Hematopoietic multipotent progenitor cell treated with erythropoietin and hydrocortisone succinate and interleukin-3 and kit ligand, for 4 days (in vitro differentiated cells): ENCODE data around the gene TMEM39B.
"Not testable (repeated sequence)": the region's sequence is repeated elsewhere in the genome, so short reads cannot be mapped to it uniquely, and the experiment has no call there.

ENCODE experiments used
- DNase-seq: peaks from one replicate; pipeline ENCODE4 v3.0.0-alpha.2; 2015

Gene TMEM39B

GRCh38 chr1:32113436-32113835 is 40.7 kb downstream of the TMEM39B start:
- not testable (repeated sequence) for DNase-seq

GRCh38 chr1:32114420-32114819 is 41.7 kb downstream of the TMEM39B start:
- DNase-seq: no peak

DNA sequence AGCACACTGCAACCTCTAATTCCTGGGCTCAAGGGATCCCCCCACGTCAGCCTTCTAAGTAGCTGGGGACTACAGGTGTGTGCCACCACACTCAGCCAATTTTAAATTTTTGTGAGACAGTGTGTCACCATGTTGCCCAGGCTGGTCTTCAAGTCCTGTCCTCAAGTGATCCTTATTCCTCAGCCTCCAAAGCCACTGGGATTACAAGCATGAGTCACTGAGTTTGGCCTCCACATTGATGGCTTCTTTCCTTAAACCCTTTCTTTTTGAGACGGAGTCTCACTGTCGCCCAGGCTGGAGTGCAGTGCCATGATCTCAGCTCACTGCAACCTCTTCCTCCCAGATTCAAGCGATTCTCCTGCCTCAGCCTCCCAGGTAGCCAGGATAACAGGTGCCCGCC is 42.8 kb downstream of the TMEM39B start:
- no peak for DNase-seq

- no peak for DNase-seq
These were observed 43.8 kb downstream of the TMEM39B start for GRCh38 chr1:32116531-32116930.

DNA sequence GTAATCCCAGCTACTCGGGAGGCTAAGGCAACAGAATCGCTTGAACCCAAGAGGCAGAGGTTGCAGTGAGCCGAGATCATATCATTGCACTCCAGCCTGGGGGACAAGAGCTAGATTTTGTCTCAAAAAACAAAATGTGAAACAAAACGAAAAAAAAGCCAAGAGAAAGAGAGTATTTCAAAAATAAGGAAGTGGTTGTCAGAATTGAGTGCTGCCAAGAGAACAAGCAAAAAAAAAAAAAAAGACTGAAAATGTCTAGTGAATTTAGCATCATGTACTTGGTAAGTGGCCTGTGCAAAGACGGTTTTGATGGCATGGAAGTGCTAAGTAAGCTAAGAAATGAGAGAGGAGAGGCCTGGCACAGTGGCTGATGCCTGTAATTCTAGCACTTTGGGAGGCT is 49.4 kb downstream of the TMEM39B start:
- DNase-seq: peak; percentile 76

- DNase-seq: peak; percentile 51
These were observed 50.6 kb downstream of the TMEM39B start for GRCh38 chr1:32123361-32123760.

GRCh38 chr1:32125313-32125712 is 52.6 kb downstream of the TMEM39B start:
- no peak for DNase-seq

DNA sequence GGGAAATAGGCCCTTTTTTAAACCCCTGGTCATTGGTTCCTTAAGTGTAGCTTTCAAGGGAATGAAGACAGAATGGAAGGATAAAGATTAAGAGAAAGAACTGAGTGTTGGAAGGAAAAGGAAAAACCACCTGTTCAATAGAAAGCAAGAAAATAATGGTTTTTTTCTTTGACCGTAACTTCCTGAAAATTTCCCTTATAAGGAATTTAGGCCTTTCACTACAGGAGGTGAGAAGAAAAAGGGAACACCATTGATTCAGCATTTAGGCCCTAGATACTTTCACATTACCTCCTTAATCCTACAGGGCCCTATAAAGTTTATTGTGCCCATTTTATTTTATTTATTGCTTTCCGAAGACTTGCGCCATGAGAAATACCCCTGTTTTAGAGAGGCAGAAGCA is 54.0 kb downstream of the TMEM39B start:
- DNase-seq: no peak

GRCh38 chr1:32127409-32128198 is 54.9 kb downstream of the TMEM39B start:
- peak; percentile 73 for DNase-seq

DNA sequence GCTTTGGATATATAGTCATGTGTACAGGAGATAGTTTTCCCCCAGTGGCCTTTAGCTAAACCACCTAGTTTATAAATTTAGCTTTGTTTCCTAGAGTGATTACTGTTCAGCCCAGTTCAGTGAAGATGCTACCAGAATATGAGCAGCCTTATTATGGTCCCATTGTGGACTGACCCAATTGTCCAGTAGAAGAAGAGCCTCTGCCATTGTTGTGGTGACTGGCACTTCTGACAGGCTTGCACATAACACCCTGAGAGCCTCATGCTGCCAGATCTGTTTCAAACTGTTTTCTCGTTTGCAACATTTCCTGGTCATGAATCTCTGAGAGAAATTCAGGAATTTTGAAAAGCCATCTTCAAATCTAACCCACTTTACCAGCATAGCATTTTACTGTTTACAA is 55.7 kb downstream of the TMEM39B start:
- DNase-seq: no peak

- peak; percentile 58 for DNase-seq
These were observed 56.2 kb downstream of the TMEM39B start for GRCh38 chr1:32128964-32129363.

GRCh38 chr1:32133950-32134280 is 61.2 kb downstream of the TMEM39B start:
- not testable (repeated sequence) for DNase-seq

GRCh38 chr1:32137111-32137510 is 64.4 kb downstream of the TMEM39B start:
- DNase-seq: no peak

DNA sequence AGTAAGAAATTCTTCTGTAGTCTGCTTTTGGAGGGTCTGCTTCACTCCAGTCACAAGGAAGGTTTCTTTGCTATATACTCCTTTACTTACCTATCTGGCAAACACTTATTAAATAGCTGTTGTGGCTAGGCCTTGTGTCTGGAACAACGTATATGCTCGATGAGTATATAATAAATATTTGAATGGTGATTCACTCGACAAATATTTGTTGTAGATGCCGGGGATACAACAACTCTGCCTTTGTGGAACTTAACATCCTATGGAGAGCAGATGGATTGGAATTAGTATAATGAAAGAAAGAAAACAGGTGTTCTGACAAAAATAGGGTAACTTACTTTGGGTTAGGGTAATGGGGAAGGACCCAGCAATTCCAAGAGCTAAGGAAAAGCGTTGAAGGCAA is 66.2 kb downstream of the TMEM39B start:
- DNase-seq: no peak

GRCh38 chr1:32142446-32143301 is 69.9 kb downstream of the TMEM39B start:
- DNase-seq: peak; percentile 22

DNA sequence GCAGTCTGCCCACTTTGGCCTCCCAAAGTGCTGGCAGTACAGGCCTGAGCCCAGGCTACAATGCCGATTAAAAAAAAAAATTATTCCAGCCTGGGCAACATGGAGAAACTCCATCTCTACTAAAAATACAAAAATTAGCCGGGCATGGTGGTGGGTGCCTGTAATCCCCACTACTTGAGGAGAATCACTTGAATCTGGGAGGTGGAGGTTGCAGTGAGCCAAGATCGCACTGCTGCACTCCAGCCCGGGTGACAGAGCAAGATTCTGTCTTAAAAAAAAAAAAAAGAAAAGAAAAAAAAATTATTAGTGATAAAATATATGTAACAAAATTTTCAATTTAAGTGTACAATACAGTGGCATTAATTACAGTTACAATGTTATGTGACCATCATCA is 70.6 kb downstream of the TMEM39B start:
- not testable (repeated sequence) for DNase-seq

- DNase-seq: no peak
These were observed 71.3 kb downstream of the TMEM39B start for GRCh38 chr1:32144033-32144432.

DNA sequence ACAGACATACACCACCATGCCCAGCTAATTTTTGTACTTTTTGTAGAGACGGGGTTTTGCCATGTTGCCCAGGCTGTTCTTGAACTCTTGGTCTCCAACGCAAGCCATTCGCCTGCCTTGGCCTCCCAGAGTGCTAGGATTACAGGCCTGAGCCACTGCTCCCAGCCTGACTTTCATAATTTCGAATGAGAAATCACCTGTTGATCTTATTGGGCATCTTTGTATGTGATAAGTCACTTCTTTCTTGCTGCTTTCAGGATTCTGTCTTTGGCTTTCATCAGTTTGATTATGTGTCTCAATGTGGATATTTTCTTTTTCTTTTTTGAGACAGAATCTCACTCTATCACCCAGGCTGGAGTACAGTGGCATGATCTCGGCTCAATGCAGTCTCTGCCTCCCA is 75.1 kb downstream of the TMEM39B start:
- not testable (repeated sequence) for DNase-seq

GRCh38 chr1:32150847-32151246 is 78.1 kb downstream of the TMEM39B start:
- no peak for DNase-seq

- no peak for DNase-seq
These were observed 78.6 kb downstream of the TMEM39B start for GRCh38 chr1:32151319-32151787.
